Activated B cell treated with CpG ODN at 0.5 μM for 24 hours (primary cell): ENCODE data around the gene ATP10B. TPM values are rescaled to one million over a fixed set of nuclear protein-coding genes. Genes with fewer than 3 reads are reported as not detected.
"Not testable (repeated sequence)": the region's sequence is repeated elsewhere in the genome, so short reads cannot be mapped to it uniquely, and the experiment has no call there.

ENCODE experiments used
- ATAC-seq: fragments of 200-7000 bp; cut with Tn5 transposase; one replicate; pipeline ENCODE4 v1.10.0; 2021; ENCODE audit warnings: low read depth, mild to moderate bottlenecking, moderate library complexity
- CTCF ChIA-PET: fragments of 350-600 bp; sonication (Branson Sonifier 250); formaldehyde crosslinking; loops from one replicate; lab custom pipeline; 2021; ENCODE audit warnings: antibody characterized with exemption; lab: Charles Lee
- POLR2A ChIA-PET: fragments of 350-600 bp; sonication (Branson Sonifier 250); formaldehyde crosslinking; loops from one replicate; lab custom pipeline; 2021; ENCODE audit warnings: antibody characterized with exemption; lab: Charles Lee
- DNase-seq: peaks from one replicate; pipeline ENCODE4 v3.0.0; 2022
- H3K27ac Mint-ChIP-seq: one replicate; pipeline ENCODE4 v1.8.0; 2020; ENCODE audit warnings: mixed read lengths
- H3K27me3 Mint-ChIP-seq: one replicate; pipeline ENCODE4 v1.8.0; 2021; ENCODE audit warnings: mixed read lengths
- H3K36me3 Mint-ChIP-seq: one replicate; pipeline ENCODE4 v1.8.0; 2021; ENCODE audit warnings: low read depth, mixed read lengths
- H3K4me1 Mint-ChIP-seq: one replicate; pipeline ENCODE4 v1.8.0; 2021; ENCODE audit warnings: mixed read lengths
- H3K4me3 Mint-ChIP-seq: one replicate; pipeline ENCODE4 v1.8.0; 2020; ENCODE audit warnings: mild to moderate bottlenecking, mixed read lengths
- H3K9me3 Mint-ChIP-seq: one replicate; pipeline ENCODE4 v1.8.0; 2020; ENCODE audit warnings: mixed read lengths
- intact Hi-C: fragments of 100-400 bp; cut with micrococcal nuclease; formaldehyde crosslinking; loops from one replicate; pipeline ENCODE4 v1.15.1; 2024
- total RNA-seq: library from RNA; stranded (reverse); gene quantifications from 2 replicates; pipeline ENCODE4 v1.2.3, GENCODE V29; 2022
- TF ChIP-seq, protein P1 (sequence below): fragments of 200-600 bp; IDR thresholded peaks from one replicate; pipeline ENCODE4 v1.8.0; 2022; ENCODE audit warnings: antibody characterized with exemption, mild to moderate bottlenecking

The ATP10B gene
- not detected in 2 replicates for total RNA-seq

GRCh38 chr5:160852049-160852448 lies at the start of gene ATP10B:
TSS of gene ATP10B (minus strand) at chr5:160852211. CDS start at chr5:160688074, 164,137 bp downstream.
- TF ChIP-seq, protein P1, sequence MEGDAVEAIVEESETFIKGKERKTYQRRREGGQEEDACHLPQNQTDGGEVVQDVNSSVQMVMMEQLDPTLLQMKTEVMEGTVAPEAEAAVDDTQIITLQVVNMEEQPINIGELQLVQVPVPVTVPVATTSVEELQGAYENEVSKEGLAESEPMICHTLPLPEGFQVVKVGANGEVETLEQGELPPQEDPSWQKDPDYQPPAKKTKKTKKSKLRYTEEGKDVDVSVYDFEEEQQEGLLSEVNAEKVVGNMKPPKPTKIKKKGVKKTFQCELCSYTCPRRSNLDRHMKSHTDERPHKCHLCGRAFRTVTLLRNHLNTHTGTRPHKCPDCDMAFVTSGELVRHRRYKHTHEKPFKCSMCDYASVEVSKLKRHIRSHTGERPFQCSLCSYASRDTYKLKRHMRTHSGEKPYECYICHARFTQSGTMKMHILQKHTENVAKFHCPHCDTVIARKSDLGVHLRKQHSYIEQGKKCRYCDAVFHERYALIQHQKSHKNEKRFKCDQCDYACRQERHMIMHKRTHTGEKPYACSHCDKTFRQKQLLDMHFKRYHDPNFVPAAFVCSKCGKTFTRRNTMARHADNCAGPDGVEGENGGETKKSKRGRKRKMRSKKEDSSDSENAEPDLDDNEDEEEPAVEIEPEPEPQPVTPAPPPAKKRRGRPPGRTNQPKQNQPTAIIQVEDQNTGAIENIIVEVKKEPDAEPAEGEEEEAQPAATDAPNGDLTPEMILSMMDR = no peak
- no peaks in the 10 kb centered on the region for H3K4me1 Mint-ChIP-seq
- H3K36me3 Mint-ChIP-seq = no peaks in the 10 kb centered on the region
- DNase-seq (no peak), ATAC-seq (no peak)
- intact Hi-C loops = no loop called here
- no peaks in the 10 kb centered on the region for H3K27me3 Mint-ChIP-seq
- CTCF ChIA-PET = no interaction called here
- no peak within 1 kb of the TSS for H3K27ac Mint-ChIP-seq
- H3K9me3 Mint-ChIP-seq = peaks cover 2% of the 10 kb centered on the region
- POLR2A ChIA-PET = no interaction called here
- H3K4me3 Mint-ChIP-seq = no peak within 1 kb of the TSS

DNA sequence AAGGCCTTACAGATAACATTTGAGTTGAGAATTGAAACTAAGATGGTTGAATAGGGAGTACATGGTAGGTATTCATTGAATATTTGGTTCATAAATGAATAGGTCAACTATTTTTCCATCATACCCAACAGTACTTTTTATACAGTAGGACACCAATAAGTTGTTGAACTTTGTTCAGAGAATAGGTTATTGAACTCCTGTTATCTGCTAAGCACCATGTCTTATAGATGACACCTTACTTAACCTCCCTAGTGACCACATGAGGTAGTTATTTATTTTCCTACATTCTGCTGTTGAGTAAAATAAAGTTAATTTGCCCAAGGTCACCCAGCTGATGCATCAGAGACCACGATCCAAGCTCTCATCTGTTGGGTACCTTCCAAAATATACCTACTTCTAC lies 49.6 kb upstream of the ATP10B start:
- no peaks in the 10 kb centered on the region for H3K4me1 Mint-ChIP-seq
- peaks cover 4% of the 10 kb centered on the region for H3K27me3 Mint-ChIP-seq
- intact Hi-C loops = no loop called here
- ATAC-seq (no peak), DNase-seq (no peak)
- no peaks in the 10 kb centered on the region for H3K36me3 Mint-ChIP-seq
- peaks cover 4% of the 10 kb centered on the region for H3K9me3 Mint-ChIP-seq
- TF ChIP-seq, protein P1 = no peak
- ChIA-PET POLR2A (no interaction called here), CTCF (no interaction called here)
- H3K4me3 Mint-ChIP-seq = no peak overlapping the region
- no peak overlapping the region for H3K27ac Mint-ChIP-seq

DNA sequence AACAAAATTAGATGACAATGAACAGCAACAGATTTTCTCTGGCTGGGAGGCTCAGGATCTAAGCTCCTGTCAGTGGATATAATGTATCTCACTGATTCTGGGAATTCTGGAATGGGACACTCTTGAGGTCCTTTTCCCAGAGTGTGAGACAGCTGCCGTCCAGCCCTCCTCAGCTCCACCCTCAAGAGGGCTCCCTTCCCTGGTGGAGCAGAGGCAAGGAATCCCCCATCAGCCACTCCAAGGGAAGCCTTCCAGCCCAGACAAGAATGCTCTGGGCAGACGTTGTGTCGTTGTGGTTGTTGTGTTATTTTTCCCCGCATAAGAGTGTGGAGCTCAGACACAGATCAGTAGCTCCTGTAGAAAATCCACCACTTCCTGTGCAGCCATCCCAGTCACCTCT lies 47.7 kb upstream of the ATP10B start:
- POLR2A ChIA-PET = no interaction called here
- Mint-ChIP-seq H3K36me3 (no peaks in the 10 kb centered on the region), H3K27me3 (peaks cover 3% of the 10 kb centered on the region), H3K27ac (no peak overlapping the region), H3K4me1 (no peaks in the 10 kb centered on the region), H3K4me3 (no peak overlapping the region), H3K9me3 (peaks cover 4% of the 10 kb centered on the region)
- intact Hi-C loops = no loop called here
- no peak for DNase-seq
- TF ChIP-seq, protein P1 = no peak
- CTCF ChIA-PET = no interaction called here
- ATAC-seq = no peak

GRCh38 chr5:160893180-160893964 lies 41.4 kb upstream of the ATP10B start:
- H3K4me1 Mint-ChIP-seq, POLR2A ChIA-PET, H3K27ac Mint-ChIP-seq, DNase-seq, CTCF ChIA-PET, intact Hi-C loops, H3K9me3 Mint-ChIP-seq, H3K4me3 Mint-ChIP-seq, H3K27me3 Mint-ChIP-seq, ATAC-seq, H3K36me3 Mint-ChIP-seq: not testable (repeated sequence)

- DNase-seq (no peak), ATAC-seq (no peak)
- TF ChIP-seq, protein P1 = no peak
- intact Hi-C loops = no loop called here
- CTCF ChIA-PET = no interaction called here
- POLR2A ChIA-PET = no interaction called here
- Mint-ChIP-seq H3K36me3 (no peaks in the 10 kb centered on the region), H3K4me1 (no peaks in the 10 kb centered on the region), H3K9me3 (no peaks in the 10 kb centered on the region), H3K27me3 (peaks cover 3% of the 10 kb centered on the region), H3K27ac (no peak overlapping the region), H3K4me3 (no peak overlapping the region)
Observed at GRCh38 chr5:160887780-160888179, 35.8 kb upstream of the ATP10B start.

- H3K4me3 Mint-ChIP-seq, H3K27ac Mint-ChIP-seq, ATAC-seq, POLR2A ChIA-PET, H3K27me3 Mint-ChIP-seq, DNase-seq, H3K9me3 Mint-ChIP-seq, CTCF ChIA-PET, intact Hi-C loops, H3K4me1 Mint-ChIP-seq, H3K36me3 Mint-ChIP-seq: not testable (repeated sequence)
Observed at GRCh38 chr5:160873560-160874200, 21.7 kb upstream of the ATP10B start.
